GOT3 (cell line): ENCODE data around the gene MTOR.
"Not testable (repeated sequence)": the region's sequence is repeated elsewhere in the genome, so short reads cannot be mapped to it uniquely, and the experiment has no call there.

Experiments
- DNase-seq: peaks from one replicate; lab custom pipeline; 2025; ENCODE audit warnings: mixed read lengths; lab: John Stamatoyannopoulos, UW

MTOR gene

DNA sequence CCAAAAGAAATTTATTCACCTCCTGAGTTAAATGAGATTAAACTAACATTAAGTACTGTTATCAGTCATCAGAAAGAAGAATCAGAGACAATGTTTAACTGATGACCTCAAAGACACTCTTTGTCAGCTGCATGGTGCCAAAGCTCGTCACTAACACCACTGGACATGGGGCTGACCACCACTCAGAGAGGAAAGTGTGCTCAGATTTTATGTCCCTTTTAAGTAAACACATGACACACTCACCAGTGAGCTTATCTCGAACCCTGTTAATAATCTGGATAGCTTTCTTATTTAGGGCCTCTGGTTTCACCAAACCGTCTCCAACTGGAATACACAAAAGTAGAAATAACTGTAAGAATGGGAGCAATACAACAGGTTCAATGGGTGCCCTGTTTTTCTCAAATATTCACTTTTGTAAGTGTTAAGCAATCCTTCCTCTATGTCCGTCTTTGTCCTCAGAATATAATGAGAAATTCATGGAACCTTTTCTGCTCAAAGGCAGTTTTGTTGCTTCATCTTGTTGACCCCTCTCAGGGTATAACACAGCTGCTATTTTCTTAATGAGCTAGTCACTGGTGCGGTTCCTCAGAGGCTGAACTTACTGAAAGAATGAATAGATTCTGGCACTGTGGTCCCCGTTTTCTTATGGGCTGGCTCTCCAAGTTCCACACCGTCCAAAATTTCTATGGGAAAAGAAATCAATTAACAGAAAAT is 153.1 kb downstream of the MTOR start:
- DNase-seq, result no peak

DNA sequence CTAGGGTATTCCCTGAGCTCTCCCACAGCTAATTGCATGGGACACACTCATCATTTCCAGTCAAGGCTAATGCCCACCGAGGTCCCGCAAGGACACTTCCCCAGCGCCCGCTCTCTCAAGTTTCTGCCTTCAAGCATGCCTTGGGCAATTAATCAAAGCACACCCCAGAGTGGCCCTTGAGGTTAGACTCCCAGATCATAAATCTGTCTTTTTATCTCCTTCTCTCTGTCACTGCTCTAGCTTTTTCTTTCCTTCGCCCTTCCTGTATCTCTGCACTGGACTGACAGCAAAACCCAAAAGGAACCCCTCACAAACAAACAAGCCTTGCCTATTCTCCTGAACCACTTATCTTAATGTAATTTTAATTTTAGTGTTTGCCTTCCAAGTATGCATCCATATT is 154.8 kb downstream of the MTOR start:
- no peak for DNase-seq

GRCh38 chr1:11105586-11105985 is 156.8 kb downstream of the MTOR start:
- DNase-seq, result no peak

DNA sequence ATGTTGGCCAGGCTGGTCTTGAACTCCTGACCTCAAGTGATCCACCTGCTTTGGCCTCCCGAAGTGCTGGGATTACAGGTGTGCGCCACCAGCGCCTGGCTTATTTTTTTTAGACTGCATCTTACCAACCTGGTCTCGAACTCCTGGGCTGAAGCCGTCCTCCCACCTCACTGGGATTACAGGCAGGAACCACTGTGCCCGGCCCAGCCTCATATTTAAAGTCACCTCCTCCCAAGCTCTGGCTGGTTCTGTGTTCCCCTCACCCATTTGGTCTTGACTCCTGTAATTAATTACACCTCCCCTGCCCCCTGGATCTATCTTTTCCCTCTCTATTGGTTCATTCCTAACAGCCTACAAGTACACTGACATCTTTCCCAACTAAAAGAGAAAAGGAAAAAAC is 161.0 kb downstream of the MTOR start:
- DNase-seq, result no peak

DNA sequence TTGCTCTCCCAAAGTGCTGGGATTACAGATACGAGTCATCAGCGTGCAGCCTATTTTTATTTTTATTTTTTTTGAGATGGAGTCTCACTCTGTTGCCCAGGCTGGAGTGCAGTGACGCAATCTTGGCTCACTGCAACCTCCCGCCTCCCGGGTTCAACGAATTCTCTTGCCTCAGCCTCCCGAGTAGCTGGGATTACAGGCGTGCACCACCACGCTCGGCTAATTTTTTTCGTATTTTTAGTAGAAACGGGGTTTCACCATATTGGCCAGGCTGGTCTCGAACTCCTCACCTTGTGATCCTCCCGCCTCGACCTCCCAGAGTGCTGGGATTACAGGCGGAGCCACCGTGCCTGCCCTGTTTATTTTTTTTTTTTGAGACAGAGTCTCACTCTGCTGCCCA is 161.5 kb downstream of the MTOR start:
- not testable (repeated sequence) for DNase-seq

GRCh38 chr1:11100149-11100493 is 162.2 kb downstream of the MTOR start:
- no peak for DNase-seq

DNA sequence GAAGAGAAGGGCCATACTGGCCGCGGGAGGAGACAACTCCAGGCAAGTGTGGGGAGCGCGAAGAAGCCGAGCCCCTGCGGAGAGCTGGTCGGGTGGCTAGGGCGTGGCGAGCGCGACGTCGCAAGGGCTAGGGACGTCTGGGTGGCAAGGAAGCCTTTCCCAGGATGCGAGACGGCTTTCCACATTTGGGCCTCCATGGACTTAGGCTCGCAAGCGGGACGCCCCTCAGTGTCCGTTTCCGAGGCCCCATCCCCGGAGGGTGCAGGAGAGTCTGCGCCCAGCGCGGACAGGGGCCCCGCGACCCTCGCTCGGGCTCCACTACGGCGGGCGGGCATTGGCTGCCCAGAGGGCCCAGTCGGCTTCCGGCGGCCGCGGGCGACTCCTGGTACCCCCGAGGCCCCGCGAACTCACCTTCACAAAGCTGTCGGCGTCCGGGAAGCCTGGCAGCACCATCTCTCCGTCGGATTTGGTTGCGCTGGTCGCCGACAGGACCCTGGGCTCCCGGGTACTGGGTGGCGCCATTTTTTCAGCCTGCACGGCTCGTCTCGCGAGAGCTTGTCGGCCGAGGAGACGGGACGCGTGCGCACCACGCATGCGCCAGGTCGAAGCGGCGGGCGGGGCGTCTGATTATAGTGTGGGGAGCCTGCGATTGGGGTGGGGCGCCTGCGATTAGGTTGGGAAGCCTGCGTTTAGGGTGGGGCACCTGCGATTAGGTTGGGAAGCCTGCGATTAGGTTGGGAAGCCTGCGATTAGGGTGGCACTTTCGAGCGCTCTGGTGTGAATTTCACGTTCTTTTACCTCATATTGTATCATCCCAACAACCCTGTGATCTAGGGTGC is 162.8 kb downstream of the MTOR start, which contains the start of gene EXOSC10:
TSS of gene EXOSC10 (minus strand) at position 560 of the 839 bp plus-strand sequence. CDS start at position 522, 38 bp downstream.
- peak; percentile 73 for DNase-seq

GRCh38 chr1:11098931-11099309 is 163.4 kb downstream of the MTOR start:
- no peak for DNase-seq

DNA sequence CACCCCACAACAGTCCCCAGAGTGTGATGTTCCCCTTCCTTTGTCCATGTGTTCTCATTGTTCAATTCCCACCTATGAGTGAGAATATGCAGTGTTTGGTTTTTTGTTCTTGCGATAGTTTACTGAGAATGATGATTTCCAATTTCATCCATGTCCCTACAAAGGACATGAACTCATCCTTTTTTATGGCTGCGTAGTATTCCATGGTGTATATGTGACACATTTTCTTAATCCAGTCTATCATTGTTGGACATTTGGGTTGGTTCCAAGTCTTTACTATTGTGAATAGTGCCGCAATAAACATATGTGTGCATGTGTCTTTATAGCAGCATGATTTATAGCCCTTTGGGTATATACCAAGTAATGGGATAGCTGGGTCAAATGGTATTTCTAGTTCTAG is 178.6 kb downstream of the MTOR start:
- DNase-seq, result not testable (repeated sequence)

GRCh38 chr1:11080931-11081330 is 181.4 kb downstream of the MTOR start:
- no peak for DNase-seq

GRCh38 chr1:11078631-11079030 is 183.7 kb downstream of the MTOR start:
- DNase-seq, result no peak

GRCh38 chr1:11073398-11073797 is 189.0 kb downstream of the MTOR start:
- not testable (repeated sequence) for DNase-seq

DNA sequence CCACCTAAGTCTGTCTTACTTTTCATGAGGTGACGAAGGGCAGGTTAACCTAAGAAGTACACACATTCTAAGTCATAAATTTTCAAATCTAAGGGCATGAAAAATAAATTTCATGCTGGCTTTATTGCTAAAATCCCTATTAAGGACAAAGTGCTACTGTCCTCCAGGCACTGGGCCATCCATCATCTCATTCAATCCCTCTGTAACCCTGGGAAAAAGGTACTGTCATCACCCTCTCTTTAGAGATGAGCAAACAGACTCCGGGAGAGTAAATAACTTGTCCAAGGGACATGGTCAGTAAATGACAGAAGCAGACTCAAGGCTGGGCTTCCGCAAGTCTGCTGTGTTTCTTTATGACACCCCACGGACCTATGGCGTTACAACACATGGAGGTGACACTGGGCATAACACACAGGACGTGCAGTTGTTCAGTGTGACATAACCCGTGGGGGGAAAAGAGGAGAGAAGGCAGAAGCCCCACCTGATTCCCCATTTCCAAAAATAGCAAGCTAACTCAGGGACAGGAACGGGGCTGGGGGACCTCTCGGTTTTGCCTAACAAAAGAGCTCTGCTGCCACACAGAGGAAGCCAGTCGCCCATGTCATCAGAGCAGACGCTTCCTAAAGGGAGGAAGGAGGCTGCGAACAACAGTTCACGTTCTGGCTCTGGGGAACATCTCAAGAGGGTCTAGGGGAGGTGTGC is 190.0 kb downstream of the MTOR start:
- no peak for DNase-seq

DNA sequence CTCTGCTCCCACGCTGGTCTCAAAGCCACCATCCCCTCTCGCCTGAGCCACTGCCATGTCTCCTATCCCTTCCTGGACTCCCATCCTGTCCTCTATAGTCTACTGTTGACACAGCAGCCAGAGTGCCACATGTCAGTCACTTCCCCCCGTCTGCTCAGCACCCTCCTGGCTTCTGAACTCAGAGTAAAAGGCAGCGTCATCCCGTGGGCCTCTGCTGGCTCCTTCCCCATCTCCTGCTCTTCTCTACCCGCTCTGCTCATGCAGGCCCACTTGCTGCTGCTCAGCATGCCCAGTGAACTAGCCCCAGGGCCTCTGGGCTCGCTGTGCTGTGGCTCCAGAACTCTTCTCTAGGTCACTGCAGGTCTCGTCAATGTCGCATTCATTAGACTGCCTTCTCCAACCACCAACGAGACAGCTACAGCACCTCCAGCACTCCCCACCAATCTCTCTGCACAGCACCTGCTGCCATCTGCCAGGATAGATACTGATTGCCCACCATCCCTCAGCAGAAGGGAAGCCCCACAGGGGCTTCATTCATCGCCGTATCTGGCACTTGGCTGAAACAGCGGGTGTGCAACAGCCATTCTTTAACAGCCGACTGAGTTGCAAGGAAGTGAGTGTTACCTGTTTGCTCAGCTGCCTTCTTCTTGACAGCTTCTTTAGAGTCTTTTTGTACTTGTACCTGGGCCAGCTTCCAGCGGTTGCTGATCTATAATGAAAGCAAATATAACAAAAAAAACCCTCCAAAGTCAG is 190.7 kb downstream of the MTOR start:
- DNase-seq, result no peak

GRCh38 chr1:11070876-11071275 is 191.5 kb downstream of the MTOR start:
- DNase-seq, result no peak

DNA sequence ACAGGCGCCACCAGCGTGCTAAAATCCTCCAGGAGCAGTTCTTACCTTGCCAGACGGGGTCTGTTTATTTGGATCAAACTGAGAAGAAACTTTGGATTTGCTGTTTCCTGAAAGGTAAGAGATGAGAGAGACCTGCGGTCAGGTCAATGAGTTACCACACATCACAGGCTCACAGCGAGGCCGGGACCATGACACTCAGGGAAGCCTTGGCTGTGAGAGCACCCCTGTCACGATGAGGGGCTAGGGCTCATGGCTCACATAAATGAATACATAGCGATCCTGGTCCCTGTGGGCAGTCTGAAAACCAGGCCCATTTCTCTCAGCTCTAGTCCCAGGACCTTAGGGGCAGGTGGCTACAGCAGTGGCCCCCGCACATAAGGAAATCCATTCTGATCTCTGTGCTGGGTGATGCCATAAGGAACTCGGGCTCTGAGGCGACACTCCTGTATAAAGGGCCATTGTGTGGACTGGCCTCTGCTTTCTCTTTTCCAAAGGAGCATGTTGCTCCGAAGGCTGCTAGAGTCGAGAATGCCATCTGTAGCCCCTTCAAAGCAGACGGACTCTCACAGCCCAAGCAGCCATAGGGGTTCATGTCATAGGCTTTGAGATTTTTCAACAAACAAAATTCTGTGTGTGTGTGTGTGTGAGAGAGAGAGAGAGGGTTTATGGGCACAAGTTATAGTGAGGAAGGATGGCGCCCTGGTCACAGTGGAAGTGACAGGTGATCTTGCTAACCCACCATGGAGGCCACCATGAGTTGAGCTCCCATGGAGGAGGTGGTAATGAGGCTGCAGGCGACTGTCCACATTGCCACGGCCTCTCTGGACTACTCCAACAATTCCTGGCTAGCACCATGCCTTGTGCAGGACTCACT is 193.5 kb downstream of the MTOR start:
- no peak for DNase-seq

DNA sequence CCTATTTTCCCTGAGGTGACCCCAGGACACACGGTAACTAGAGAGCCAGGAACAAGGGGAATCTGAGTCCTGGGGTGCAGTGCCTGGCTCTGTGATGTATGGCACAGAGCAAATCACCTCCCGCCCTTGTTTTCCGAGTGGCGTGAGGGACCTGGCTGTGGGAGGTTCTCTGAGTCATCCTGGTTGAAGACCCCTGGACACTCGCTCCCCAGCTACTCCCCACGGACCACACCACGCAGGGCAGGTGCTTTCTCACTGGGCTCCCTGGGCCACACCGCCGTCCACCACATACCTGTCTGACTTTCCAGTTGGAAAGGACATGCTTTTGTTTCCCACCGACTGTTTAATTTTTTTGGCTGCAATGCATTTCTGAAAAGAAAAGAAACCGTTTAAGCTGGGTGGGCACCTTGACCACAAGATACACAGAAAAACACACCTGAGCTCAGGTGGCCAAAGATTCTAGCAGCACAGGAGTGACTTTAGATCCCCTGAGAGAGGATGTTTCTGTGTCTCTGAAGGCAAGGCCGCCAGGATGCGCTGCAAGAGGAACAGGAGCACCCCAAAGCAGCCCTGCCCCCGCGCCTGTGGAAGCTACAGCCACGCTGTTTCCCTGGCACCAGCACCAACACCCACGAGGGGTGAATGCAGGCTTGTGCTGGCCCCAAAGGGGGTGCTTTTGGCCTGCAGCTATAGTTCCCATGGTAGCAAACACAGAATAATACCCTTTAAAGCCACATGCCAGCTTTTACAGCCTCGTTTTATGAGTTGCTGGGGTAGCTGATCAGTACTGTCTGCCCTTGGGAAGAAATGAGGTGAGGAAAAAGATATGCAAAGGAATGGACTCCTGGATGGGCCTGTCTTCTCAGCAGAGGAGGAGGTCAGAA is 194.4 kb downstream of the MTOR start:
- no peak for DNase-seq

- DNase-seq, result no peak
Observed at GRCh38 chr1:11065796-11066195, 196.6 kb downstream of the MTOR start.

GRCh38 chr1:11064942-11065341 is 197.4 kb downstream of the MTOR start:
- no peak for DNase-seq

DNA sequence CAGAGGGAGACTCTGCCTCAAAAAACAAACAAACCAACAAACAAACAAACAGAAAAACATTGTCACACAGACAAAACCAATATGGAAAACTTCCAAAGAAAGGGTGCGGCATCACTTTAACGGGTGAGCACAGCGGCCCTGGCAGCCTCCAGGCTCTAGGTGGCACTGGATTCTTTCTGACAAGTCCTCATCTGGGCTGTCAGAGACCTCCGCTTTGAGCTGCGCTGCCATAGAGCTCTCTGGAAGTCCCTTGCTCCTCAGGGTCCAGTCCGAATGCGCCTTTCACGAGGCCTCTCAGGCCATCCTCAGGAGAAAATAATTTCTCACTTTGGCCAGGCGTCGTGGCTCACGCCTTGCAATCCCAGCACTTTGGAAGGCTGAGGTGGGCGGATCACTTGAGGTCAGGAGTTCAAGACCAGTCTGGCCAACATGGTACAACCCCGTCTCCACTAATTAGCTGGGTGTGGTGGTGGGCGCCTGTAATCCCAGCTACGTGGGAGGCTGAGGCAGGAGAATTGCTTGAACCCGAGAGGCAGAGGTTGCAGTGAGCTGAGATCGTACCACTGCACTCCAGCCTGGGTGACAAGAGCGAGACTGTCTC is 198.3 kb downstream of the MTOR start:
- DNase-seq, result not testable (repeated sequence)
